ENCODE data around the gene ATP13A2.

DNA sequence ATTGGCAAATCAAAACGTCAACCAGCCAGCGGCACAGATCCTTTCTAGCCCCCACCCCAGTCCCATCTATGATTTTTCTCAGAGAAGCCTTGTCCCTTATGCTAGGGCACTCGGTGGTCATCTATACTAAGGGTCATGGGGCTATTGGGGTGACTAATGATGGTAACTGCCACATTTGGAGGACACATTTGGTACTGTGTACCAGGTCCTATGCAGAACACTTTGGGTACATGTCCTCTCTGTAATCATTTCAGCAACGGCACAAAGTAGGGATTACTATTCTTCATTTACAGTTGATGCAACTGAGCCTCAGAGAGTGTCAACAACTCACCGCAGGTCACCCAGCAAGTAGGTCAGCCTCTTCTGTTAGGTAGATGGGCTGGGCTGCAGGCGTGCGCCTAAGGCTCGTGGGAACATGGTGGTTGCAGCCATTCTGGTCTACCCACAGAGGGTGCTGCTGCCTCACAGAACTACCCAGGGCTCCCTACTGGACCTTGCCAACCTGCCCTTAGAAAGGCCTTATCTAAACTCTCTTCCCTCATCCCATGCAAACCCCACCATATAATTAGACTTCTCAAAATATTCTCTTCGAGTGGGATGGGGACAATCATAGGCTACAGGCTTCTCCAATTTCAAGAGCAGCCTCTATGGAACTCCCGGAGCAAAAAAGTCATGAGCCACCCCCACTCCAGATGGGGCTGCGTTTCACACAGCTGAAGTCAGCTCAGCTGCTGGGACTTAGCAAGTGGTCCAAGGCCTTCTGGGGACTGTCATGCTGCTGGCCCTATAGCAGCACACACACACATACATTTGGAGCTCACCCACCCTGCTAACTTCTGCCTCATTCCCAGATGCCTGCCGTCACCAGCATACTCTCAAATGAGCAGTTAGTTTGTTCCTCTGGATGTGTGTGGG, 47.9 kb upstream of the ATP13A2 start:
- TF ChIP-seq CTCF (IDR thresholded peaks at IDR 0.05) (peak; percentile 77), POLR2AphosphoS5 (IDR thresholded peaks at IDR 0.05; ENCODE audit: low read depth, low read length) (no peak), RAD21 (IDR thresholded peaks at IDR 0.05; ENCODE audit: low read length) (peak; percentile 94), MAX (IDR thresholded peaks at IDR 0.05; ENCODE audit: low read depth) (no peak), YY1 (IDR thresholded peaks at IDR 0.05; ENCODE audit: low read depth) (no peak), TAF1 (IDR thresholded peaks at IDR 0.05; ENCODE audit: borderline replicate concordance, low read depth, low read length) (no peak), PBX3 (IDR thresholded peaks at IDR 0.05) (no peak), RXRA (IDR thresholded peaks at IDR 0.05; ENCODE audit: borderline replicate concordance, low read depth) (no peak), SMC3 (IDR thresholded peaks at IDR 0.05; ENCODE audit: low read depth, low read length) (peak; percentile 73)
